A172 (cell line): Measurements from ENCODE around the gene FLVCR2. TPM values are rescaled to one million over a fixed set of nuclear protein-coding genes. Genes with fewer than 3 reads are reported as not detected.
"Not testable (repeated sequence)": the region's sequence is repeated elsewhere in the genome, so short reads cannot be mapped to it uniquely, and the experiment has no call there.

Experiments used
- DNase-seq: peaks from one replicate; pipeline ENCODE4 v3.0.0-alpha.2; 2015; ENCODE audit warnings: low spot score
- total RNA-seq: library from RNA; depleted of rRNA; stranded (reverse); fragments of >200 nt; shearing (Covaris generic); gene quantifications from 2 replicates; pipeline ENCODE4 v1.2.3, GENCODE V29; 2014

FLVCR2 gene
- total RNA-seq, 1 experiment from 2014 or later, result 0.59 TPM

DNA sequence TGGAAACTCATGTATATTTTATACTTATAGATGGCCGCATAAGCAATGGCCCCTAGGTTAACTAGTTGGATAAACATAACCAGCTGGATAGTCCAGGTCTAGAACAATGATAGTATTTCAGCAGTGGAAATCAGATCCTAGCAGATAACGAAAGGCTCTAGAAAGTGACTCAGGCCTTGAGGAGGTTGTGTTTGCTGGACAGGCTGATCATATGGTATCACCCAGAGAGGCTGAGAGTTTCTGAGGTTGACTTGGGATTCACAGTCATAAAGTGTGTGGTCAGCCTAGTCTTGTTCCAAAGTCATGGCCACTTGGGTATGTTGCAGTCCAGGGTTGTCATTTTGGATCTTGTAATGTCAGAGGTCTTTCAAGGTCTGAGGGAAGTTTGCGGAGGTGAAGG lies 16.8 kb downstream of the FLVCR2 start:
- DNase-seq, result no peak

DNA sequence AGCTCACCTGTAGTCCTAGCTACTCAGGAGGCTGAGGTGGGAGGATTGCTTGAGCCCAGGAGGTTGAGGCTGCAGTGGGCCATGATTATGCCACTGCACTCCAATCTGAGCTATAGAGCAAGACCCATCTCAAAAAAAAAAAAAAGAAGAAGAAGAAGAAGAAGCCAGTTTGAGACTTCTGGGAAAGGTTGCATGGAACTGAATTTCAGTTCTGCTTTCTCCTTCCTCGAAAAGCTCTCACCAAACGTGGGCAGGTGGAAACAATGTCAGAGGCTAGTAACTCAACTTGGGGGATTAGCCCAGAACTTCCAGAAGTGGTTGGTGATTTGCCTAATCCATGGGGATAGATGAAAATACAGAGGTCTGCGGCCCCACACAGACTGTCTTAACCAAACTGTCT lies 18.7 kb downstream of the FLVCR2 start:
- no peak for DNase-seq

- not testable (repeated sequence) for DNase-seq
Measured at GRCh38 chr14:75600100-75600499, 21.7 kb downstream of the FLVCR2 start.

GRCh38 chr14:75601061-75601460 lies 22.6 kb downstream of the FLVCR2 start:
- not testable (repeated sequence) for DNase-seq

DNA sequence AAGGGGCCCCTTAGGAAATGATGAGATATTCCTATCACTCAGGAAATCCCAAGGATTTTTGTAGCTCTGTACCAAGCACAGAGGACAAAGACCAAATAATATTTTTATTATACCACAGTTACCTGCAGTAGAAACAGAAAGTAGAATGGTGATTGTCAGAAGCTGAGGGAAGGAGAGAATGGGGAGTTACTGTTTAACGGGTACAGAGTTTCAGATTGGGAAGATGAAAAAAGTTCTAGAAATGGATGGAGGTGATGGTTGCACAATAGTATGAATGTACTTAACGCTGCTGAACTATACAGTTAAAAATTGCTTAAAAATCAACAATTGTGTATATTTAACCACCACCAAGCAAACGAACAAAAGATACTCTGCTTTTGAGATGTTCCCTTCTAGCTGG lies 24.1 kb downstream of the FLVCR2 start:
- DNase-seq, result no peak

GRCh38 chr14:75604979-75605851 lies 26.8 kb downstream of the FLVCR2 start:
- no peak for DNase-seq

DNA sequence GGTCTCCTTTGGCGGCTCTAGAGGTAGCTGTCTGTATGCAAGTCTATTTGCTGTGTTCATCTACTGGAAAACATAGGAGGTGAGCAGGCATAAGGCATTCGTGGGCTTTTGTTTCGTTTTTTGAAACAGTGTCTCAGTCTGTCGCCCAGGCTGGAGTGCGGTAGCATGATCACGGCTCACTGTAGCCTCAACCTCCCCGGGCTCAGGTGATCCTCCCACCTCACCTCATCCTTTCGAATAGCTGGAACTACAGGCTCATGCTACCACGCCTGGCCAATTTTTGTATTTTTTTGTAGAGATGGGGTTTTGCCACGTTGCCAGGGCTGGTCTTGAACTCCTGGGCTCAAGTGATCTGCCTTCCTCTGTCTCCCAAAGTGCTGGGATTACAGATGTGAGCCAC lies 27.5 kb downstream of the FLVCR2 start:
- DNase-seq, result no peak

DNA sequence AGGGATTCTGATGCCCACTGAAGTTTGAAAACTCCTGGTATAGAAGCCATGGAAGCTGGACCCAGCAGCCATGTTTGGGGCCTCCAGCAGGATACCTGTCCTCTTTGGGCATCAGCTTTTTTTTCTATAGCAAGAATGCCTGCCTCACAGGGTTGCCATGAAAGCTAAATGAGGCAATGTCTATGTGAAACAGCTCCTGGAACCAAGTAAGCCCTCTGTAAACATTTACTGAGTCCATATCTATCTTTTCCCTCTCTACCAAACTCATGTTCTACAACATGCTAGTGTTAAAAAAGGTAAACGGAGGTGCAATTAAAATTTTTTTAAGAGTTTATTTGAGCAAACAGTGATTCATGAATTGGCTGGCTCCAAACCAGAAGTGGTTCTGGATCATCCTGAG lies 28.6 kb downstream of the FLVCR2 start:
- DNase-seq, result no peak

- no peak for DNase-seq
Measured at GRCh38 chr14:75607842-75608640, 29.6 kb downstream of the FLVCR2 start.

GRCh38 chr14:75609116-75609515 lies 30.7 kb downstream of the FLVCR2 start:
- no peak for DNase-seq

DNA sequence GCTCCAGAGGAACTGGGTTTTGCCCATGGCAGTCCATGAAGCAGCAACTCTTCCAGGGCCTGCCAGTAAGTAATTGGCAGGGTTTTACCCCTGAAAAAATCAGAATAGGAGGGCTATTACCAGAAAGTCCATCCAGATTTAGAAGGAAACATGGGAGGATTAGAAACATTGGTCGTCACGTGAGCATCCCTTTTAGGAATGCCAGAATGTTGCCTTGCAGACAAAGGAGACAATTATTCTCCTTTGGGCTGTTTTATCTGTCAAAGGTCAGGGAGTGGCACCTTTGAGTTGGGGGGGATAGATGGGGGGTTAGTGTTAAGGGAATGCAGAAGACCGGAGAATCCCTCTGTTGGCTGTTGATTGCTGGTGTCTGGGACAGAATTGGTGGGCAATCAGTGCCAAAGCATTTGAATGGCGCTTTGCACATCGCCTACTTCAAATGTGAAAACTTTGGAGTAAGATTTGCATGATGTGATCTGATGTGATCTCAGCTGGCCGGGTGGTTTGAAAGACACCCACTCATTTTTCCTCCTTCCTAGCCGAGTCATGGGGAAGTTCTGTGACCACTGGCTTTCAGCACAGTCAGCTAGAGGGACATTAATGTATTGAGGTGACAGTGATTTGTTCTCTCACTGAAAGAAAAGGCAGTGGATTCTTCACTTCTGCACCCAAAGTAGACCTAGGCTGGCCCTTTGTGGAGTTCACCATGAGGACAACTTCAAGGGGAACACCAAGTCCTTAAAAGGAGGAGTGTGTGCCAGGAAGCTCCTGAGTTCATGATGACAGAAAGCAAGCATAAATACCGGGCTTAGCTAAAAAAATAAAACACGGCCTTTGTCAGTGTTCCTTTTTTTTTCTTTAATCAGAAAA lies 31.4 kb downstream of the FLVCR2 start:
- DNase-seq, result no peak

GRCh38 chr14:75610834-75611233 lies 32.4 kb downstream of the FLVCR2 start:
- no peak for DNase-seq

- DNase-seq, result no peak
Measured at GRCh38 chr14:75612157-75612556, 33.7 kb downstream of the FLVCR2 start.

- no peak for DNase-seq
Measured at GRCh38 chr14:75614179-75614578, 35.8 kb downstream of the FLVCR2 start.

DNA sequence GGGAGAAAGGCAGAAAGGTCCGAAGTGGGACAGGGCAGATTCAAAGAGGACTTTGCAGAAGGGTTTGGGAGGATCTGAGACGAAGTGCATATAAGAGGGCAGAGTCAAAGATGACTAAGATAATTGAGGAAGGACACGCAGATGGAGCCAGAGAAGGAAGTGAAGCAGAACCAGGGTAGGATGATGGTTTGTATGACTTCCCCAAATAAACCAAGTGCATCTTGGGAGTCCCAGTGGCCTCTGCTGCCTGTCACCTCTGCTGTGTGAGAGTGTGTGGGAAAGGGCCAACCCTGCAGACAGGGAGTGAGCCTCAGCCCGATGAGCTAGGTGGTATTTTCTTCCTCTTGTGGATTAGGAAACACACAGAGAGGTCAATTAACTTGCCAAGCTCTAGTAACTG lies 36.8 kb downstream of the FLVCR2 start:
- no peak for DNase-seq

- DNase-seq, result no peak
Measured at GRCh38 chr14:75619548-75619947, 41.1 kb downstream of the FLVCR2 start.

DNA sequence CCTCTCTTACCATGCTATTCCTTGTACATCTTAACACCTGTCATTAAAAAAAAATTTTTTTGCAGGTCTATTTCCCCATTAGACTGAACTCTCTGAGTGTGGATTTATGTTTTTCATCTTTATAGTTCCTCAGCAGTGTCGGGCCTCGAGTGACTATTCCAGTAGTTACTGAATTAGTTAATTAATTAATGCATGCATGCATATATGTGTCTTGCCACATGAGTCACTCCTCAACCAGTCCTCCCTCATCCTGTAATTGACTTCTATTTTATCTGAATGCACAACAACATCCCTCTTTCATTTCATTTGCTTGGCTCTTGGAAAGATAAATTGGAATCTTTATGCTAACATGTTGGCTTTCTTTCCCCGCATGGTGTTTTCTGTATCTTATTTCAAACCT lies 46.6 kb downstream of the FLVCR2 start:
- no peak for DNase-seq

- no peak for DNase-seq
Measured at GRCh38 chr14:75626396-75626795, 48.0 kb downstream of the FLVCR2 start.

DNA sequence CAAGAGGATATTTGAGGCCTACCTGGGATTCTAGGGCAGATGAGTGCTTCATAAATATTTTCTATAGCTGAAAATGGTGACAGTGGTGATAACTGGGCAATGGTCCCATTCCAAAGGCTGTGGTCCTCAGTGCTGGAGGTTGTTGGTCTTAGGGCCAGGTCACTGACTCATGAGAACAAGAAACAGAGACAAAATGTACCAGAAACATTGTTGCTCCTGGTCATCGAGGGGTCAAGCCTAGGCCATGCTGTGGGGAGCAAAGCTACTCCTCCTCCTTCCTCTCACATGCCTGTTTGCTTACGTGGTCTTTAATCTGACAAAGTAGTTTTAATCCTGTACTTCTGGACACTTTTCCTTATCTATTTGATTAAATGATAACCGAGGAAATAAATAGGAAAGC lies 48.4 kb downstream of the FLVCR2 start:
- no peak for DNase-seq

- DNase-seq, result no peak
Measured at GRCh38 chr14:75627406-75627805, 49.0 kb downstream of the FLVCR2 start.

- no peak for DNase-seq
Measured at GRCh38 chr14:75628816-75629215, 50.4 kb downstream of the FLVCR2 start.
